HuH-7 (cell line): ENCODE measurements around the gene LASP1.

Experiments
- DNase-seq: peaks from one replicate; pipeline ENCODE4 v3.0.0; 2011; ENCODE audit warnings: low spot score

The LASP1 gene

DNA sequence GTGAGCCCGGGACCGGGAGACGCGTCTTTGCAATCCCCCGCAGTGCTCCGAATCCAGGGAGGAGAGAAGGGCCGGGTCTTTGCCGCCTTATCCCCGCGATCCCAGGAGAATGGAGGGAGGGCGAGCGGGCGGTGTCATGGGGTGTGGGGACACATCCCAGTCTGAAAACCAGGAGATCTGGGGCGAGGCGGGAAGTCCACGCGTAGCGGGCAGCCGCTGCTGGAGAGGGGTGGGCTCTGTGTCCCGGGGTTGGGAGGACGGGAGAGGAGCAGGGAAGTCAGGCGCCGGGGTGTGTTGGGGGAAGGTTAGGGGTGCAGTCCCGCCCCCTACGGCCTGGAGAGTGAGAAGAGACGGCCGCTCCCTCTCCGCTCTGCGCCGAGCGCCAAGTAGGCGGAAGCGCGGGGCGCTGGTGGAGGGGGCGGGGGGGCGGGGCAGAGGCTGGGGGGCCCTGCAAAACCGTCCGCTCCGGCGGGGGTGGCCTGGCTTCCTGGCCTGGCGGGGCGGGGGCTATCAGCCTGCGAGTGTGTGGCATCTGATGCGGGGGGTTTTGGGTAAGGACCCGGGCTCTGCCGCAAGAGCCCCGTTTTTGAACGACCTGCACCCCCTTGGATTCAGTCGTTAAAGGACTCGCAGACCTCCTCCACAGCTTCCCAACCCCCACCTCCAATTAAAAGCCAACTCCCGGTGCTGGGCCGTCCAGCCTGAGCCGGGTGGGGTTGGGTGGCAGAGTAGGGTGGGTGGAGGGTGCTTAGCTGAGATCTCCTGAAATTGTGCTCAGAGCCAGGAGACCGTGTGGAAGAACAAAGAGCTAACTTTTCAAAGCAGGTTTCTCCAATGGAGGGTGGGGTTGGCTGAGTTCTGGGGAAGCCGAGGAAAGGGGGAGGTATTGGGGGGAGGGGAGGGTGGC is 654 bp downstream of the LASP1 start:
- peak; percentile 37 for DNase-seq

DNA sequence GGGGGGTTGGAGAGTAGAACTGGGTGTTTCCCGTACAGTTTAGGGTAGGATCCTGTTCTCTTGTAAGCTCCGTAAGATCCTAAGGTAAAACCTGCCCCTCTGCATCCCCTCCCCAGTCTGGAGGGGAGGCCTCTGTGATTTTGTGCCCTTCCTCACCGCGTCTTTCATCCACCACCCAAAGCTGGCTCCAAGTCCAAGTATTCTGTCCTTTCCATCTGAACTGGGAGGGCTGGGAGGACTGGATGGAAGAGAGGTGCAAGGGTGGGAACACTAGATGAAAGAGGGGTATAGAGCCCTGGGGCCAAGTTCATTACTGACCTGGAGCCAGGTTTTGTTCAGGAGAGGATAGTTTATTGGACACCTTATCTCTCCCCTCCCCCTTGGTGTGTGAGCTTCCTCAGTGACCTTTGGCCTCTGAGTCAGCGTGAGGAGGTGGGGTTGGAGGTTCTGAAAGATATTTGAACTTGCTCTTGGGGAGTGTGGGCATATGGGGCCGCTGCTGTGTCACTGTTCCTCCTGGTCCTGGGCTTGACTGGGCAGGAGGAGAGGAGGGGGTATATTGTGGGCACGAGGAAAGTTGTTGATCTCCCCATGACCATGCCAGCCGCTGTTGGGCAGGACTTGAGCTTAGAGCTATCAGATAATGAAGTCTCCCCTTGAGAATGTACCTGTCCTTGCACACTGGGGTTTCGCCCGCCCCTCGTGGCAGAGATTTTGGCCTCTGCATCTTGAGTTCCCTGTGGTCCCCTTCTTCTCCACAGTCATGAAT is 1.6 kb downstream of the LASP1 start:
- DNase-seq = peak; percentile 81

DNA sequence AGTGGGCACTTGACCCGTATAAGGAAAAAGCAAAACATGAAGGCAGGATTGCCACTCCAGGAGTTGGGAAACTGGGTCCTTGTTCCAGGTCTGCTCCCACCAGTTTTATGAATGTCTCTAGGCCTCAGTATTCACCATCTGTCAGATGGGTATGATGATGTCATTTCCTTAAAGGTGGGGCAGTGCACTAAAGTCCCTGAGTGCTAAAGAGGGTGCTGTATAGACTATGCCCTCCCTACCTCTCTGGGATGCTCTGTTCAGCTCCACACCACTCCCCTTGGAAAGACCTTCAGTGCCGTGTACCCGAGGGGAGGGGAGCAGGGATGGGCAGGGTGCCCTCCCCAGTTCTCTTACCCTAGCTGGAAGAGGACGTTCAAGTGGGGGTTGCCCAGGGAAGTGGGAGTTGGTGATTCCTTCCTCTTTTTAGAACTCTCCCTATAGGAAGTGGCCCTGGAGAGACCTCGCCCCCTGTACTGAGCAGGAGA is 2.2 kb downstream of the LASP1 start:
- DNase-seq = no peak

DNA sequence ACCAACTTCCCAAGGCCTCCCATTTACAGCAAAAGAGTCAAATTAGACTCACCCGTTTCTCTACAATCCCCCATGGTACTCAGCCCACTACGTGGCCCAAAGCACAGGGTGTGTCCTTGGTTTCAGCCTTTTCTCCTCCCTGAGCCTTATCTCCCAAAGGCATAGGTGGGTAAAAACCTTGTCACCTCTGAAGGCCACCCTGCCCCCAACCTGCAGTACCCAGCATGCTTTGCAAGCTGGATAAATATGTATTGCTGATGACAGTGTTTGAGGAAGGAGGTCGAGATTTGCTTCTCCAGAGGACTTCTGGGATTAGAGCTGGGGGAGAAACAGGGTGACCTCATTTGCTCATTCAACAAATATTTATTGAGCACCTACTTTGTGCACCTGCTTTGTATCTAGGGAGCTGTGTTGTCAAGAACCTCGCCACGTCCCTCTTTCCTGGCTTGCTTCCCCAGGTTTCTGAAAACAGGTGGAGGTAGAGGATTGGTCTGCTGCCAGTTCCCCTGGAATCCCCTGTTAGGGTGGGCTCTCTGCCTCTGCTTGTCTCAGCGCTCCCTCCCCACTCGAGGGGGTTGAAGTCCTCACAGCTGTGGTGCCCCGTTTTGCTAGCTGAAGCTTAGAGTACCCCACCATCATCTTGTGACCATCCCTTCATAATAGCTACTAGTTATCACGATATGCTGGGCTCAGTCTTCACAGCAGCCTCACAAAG is 3.0 kb downstream of the LASP1 start:
- DNase-seq = no peak

DNA sequence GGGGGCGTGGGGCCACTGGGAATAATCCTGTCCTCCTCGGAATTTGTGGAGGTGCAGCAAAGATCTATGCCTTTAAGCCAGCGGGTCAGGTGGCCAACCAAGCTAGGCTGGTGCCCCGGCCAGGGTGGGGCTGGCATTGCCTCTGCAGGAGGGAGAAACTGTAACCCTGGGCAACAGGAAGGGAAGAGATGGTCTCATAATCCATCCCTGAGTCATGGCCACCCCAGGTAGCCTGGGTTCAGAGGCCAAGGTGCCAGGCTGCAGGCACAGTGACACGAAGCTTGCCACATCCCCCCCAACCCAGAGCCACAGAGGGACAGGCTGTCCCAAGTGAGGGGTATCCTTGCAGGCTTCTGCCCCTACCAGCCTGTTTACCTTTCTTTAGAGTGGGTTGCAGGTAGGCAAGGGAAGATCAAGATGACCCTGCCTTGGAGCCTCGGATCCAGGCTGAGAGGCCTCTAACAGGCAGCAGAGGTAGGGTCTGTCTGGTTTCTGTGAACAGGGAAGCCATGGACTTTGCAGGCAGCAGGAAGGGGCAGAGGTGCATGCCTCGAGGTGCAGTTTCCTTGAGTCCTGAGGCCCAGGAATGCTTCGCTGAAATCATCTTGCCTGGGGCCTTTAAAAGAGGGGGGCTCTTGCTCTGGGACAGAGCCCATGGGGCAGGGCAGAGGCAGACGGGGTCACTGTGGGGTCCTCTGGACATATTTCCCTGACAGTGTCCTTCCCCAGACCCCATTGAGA is 4.0 kb downstream of the LASP1 start:
- DNase-seq = no peak

DNA sequence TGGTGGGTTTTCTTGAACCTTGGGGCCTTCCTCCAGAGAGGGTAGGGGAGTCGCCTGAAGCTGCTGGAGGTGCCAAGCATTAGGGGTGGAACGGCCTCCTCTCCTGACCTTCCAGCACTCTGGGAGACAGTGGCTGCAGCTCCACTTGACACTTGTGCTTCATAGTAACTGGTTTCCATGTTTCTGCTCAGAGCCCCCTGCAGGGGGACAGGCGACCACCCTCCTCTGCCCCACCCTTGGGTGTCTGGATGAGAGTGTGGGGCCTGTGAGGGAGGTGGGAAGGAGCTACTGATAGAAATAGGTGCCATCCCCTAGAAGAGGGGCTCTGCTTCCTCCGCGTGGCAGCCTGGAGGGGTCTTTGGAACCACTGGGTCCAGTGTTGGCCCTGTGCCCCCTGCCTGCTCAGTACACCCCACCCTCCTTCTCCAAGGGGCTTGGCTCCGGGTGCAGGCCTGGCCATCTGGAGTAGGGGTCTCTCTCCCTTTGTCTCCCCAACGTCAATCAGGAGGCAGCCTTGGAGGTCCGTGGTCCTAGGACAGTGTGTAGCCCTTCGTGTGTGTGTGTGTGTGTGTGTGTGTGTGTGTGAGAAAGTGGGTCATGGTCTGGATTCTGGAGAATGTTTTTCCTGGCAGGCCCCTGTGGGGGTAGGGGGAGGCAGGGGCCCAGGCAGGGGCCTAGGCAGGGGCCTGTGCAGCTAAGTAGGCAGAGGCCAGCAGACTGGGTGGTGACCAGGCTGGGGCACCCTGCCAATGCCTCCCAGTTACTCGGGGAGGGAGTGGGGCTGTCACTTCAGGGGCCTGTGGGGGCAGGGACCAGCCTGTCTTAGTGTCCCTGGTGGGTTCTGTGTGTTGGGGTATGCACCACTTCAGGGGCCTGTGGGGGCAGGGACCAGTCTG is 4.9 kb downstream of the LASP1 start:
- DNase-seq = no peak

DNA sequence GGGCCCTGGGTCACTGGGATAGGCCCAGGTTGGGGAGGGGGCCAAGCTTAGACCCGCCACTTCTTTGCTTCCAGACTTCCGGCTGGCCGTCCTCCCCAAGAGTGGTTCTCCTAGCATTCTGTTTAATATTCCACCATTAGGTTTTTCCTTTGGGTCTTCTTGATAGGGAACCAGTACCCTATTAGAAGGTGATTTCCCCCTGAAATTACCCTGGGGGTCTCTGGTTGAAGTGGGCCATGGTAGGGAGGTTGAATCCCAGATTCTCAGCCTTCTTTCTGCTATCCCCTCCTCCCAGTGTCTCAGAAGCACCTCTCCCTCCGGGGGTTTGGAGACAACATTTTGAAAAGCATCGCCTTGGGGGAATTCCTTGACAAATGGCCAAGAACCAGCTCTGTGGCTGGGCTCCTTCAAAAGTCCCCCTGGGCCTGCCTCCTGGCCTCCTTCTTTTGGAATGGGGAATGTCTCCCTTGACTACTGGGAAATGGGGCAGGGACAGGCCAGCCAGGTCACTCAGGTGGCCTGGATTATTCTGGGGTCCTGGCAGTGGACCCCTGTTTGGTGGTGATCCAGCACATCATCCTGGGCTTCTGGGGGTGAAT is 5.7 kb downstream of the LASP1 start:
- DNase-seq = no peak

DNA sequence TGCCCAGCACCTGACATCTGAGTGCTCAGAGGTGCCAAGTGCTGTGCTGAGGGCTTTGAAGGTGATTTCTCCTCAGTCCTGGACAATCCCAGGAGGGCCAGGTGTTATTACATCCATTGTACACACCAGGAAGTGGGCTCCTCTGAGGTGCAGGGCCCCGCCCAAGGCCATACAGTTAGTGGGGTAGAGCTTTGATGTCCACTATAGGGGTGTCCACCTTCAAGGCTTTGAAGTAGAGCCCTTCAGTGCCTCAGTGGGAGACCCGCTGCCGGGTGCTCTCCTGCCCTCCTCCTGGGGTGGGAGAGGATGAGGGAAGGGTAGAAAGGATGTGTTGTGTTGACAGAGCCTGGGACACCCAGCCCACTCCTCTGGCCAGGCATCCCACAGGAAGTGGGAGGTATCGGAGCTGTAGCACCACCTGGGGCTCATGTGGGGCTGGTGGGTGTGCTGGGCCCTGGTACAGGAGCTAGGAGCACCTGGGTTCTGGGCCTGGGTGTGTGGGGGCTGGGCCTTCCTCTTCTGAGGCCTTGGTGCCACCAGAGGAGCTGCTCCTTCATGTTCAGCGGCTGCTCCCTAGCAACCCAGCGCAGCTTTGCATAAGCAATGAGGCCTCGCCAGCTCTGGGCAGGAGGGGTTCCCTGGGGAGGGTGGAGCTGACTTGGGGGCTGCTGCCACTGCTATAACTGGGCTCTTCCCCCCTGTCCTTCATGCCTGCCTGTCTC is 7.4 kb downstream of the LASP1 start:
- DNase-seq = no peak

DNA sequence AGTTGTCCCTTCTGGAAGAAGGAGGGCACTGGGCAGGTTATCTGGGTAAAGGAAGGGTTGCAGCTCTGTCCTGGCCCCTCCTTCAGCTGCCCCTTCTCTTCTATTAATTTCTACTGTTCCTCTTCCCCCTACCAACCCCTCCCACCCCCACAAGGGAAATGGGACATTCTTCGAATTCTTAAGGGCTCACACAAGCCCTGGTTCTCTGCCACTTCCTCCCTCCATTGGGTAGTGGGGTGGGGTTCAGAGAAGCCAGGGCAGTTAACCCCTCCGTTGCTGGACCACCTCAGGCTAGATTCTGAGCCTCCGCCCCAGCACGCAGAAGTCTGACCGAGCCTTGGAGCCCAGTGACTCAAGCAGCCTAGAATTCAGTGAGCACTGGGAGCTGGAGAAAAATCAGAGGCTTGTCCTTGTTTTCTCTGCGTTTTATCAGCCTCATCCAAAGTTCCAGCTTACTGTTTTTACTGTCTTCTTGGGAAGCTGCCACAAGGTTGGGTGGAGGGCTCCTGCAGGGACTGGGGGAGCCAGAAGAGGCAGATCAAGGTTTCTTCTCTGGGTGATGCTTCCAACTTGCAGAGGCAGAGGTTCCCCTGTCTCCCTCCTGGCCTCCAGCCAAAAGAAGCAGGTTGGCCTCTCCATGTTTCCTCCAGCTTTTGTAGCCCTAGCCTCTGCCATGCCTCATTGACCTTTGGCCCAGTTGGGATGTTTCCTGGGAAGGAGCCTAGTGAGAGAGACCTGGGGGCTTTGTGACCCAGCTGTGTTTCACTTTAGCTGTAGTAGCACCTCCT is 10.2 kb downstream of the LASP1 start:
- DNase-seq = no peak

DNA sequence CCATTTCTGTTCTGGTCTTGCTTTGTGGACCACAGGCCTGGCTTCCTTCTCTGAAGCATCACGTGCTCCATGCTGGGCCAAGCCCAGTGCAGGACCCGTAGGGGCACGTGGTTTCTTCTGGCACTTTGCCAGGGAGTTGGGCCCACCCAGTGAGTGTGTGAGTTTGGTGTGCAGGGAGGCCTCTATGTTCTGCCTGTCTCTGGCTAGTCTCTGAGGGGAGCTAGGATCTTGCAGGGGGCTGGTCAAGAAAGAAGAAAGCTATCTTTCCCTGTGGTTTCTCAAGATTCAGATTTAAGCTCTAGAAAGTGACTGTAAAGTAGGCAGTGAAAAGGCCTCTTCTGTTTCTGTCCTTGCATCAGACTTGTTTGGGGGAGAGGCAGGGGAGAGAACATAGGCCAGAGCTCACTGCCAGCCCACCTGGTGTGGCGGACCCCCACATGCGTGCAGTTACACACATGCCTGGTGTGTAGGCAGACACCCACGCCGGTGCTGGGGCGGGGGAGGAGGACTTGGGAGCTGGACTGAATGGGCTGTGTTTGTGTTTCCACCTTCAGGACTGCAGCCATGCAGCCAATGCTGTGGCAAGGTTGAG is 11.8 kb downstream of the LASP1 start:
- no peak for DNase-seq

DNA sequence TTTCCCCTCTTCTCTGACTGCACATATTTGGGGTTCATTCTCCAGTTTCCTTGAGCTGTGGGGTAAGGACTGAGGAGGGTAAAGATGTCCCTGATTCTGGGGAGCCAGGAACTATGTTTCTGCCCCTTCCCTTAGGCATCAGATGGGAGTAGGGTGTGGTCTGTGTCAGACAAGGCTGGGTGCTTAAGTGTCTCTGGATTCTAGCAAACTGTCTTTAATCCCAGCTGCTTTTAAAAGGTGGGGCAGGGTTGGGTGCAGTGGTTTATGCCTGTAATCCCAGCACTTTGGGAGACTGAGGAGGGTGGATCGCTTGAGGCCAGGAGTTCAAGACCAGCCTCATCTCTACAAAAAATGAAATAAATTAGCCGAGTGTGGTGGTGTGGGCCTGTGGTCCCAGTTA is 13.0 kb downstream of the LASP1 start:
- no peak for DNase-seq

DNA sequence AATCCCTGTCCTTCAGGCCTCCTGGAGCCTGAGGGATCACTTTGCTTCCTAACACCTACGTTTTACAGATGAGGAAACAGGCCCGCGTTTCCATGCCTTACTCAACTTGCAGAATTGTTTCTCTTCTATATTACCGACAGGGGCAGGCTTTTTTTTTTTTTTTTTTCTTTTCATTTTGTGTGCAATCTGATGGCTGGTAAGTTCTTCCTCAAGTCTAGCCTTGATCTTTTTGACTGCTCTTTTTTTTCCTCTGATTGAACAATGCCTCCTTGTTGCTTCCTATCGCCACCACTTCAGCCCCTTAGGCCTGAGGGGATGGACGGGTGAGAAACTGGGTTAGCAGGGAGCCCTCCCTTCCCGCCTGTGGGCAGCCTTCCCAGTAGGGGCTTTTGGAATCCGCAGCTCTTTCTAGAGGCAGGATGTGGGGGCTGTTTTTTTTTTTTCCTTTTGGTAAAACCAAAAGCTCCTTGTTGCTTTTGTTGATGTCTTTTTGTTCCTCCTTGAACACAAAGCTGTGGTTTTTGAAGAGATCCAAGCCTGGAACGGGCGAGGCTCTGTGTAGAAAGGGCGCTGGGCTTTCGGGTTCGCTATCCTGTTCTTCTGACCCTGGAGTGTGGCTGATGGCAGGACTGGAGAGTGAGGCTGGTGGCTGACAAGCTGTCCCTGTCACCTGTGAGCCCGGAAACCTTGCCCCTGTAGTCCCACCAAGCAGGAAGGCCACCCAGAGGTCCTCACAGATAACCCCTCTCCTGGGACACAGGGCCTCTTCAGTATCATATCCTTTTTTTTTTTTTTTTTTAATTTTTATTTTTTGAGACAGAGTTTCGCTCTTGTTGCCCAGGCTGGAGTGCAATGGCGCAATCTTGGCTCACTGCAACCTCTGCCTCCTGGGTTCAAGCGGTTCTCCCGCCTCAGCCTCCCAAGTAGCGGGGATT is 14.0 kb downstream of the LASP1 start:
- DNase-seq = no peak

DNA sequence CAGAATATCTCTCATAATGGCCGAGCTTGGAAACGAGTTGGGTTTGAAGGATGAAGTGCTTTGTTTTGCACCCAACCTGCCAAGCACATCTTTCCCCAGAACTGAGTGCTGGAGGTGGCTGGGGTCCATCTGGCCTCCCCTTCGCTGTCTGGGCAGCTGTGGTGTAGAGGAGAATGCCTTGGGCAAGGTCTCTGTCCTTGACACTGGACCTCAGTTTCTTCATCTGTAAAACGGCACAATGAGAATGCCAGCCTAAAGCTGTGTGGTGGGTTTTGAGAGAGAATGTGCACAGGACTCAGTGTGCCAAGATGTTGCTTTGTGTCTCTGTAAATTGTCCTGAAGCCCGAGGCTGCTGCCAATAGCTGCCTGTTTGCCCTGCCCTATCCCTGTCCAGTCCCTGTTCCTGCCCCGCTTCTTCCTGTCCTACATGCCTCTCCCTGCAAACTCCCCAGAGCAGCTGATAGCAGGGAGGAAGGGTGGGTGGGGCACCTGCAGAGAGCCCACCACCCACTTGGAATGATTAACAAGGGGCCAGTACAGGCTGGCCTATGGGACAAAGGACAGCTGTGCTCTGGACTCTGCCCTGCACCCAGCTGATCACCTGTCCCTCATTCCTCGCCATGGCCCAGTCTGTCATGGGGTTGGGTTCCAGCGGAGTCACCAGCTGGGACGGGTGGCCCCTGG is 15.3 kb downstream of the LASP1 start:
- no peak for DNase-seq

DNA sequence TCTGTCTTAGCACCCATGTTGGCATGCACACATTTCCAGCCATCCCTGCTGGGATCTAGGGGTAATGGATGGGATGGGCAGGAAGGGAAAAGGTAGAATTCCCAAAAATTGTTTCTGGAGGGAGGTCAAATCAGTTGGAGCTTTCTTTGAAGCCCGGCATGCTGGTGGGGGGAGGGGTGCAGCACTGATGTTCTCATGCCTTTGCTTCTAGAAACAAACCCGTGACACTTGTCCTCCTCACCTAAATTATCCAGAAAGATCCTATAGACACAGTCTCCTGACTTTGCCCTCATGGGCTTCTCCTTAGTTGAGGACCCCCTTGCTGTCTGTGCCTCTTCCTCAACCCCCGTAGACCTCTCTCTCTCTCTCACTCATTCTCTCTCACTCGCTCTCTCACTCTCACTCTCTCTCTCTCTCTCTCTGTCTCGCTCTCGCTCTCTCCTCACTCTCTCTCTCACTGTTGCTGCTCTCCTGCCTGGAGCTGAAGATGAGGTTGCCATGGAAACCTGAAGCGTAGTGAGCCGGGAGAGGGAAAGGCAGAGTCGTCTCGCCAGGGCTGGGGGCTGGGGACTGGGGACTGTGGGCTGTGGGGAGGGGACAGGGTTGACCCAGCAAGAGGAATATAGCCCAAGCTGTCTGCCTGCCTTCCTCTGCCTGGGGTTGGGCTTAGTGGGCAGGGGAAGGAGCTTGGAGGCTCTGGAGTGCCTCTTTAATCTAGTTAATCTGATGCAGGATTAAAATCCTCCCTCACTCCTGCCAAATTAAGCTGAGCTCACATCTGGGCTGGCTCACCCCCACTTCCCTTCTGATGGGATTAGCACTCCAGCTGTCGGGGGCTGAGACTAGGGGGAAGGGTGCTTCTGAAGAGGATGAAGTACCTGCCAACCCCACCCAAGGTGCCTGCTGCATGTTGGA is 16.1 kb downstream of the LASP1 start:
- DNase-seq = no peak

DNA sequence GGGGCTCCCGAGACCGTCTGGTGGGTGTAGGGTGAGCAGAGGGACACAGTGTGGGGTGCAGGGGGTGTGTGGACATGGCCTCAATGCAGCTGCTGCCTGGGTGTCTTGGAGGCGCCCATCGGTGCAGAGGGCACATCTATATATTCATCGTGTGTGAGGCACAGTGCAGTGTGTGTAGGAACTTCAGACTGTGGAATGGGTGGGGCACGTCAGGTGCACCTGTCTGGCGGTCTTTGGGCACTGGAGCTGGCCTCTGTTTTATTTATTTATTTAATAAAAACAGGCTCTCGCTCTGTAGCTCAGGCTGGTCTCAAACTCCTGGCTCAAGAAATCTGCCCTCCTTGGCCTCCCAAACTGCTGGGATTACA is 16.8 kb downstream of the LASP1 start:
- no peak for DNase-seq

DNA sequence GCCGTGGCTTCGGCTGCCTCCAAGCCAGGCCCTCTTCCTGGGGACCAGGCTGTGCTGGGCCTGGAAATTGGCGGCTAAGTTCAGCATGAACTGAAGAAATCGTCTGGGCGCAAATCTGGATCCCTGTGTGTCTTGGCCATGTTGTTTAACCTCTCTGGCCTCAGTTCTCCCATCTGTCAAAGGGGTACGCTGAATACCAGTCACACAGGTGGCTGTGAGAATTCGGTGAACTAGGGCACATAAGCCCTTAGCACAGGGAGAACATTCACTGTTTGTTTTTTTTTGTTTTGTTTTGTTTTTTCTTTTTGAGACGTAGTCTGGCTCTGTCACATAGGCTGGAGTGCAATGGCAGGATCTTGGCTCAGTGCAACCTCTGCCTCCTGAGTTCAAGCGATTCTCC is 19.0 kb downstream of the LASP1 start:
- DNase-seq = no peak
